ENCODE data around the gene KMT2A. TPM values are rescaled to one million over a fixed set of nuclear protein-coding genes. Genes with fewer than 3 reads are reported as not detected.
"Not testable (repeated sequence)": the region's sequence is repeated elsewhere in the genome, so short reads cannot be mapped to it uniquely, and the experiment has no call there.

Gene KMT2A
- total RNA-seq, 1 donor from 2014 or later = 85.8 TPM

DNA sequence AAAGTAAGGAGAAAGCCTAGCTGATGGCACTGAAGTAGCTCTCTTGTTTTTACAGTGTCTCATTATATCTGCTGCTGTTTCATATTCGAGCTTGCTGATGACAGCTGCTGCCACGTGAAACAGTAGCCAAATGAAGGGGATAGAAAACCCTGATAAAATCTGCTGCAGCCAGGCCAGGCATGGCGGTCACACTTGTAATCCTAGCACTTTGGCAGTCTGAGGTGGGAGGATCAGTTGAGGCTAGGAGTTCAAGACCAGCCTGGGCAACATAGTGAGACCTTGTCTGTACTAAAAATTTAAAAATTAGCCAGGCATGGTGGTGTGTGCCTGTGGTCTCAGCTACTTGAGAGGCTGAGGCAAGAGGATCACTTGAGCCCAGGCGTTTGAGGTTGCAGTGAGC, 116.0 kb downstream of the KMT2A start:
- Mint-ChIP-seq H3K27me3 (ENCODE audit: low read depth) (no peaks in the 10 kb centered on the region), H3K36me3 (peaks cover 30% of the 10 kb centered on the region), H3K27ac (no peak overlapping the region), H3K4me1 (no peaks in the 10 kb centered on the region), H3K4me3 (no peak overlapping the region), H3K9me3 (no peaks in the 10 kb centered on the region)
- TF ChIP-seq, protein P1, sequence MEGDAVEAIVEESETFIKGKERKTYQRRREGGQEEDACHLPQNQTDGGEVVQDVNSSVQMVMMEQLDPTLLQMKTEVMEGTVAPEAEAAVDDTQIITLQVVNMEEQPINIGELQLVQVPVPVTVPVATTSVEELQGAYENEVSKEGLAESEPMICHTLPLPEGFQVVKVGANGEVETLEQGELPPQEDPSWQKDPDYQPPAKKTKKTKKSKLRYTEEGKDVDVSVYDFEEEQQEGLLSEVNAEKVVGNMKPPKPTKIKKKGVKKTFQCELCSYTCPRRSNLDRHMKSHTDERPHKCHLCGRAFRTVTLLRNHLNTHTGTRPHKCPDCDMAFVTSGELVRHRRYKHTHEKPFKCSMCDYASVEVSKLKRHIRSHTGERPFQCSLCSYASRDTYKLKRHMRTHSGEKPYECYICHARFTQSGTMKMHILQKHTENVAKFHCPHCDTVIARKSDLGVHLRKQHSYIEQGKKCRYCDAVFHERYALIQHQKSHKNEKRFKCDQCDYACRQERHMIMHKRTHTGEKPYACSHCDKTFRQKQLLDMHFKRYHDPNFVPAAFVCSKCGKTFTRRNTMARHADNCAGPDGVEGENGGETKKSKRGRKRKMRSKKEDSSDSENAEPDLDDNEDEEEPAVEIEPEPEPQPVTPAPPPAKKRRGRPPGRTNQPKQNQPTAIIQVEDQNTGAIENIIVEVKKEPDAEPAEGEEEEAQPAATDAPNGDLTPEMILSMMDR (IDR thresholded peaks at IDR 0.05; ENCODE audit: unreplicated experiment) = no peak
- no peak for DNase-seq (ENCODE audit: low spot score in 2 of 2, unreplicated experiment in 2 of 2)

DNA sequence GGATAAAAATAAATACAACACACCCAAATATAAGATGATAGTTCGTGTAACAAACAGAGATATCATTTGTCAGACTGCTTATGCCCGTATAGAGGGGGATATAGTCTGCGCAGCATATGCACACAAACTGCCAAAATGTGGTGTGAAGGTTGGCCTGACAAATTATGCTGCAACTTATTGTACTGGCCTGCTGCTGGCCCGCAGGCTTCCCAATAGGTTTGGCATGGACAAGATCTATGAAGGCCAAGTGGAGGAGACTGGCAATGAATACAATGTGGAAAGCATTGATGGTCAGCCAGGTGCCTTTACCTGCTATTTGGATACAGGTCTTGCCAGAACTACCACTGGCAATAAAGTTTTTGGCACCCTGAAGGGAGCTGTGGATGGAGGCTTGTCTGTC, 124.5 kb downstream of the KMT2A start:
- Mint-ChIP-seq H3K9me3 (no peaks in the 10 kb centered on the region), H3K36me3 (peaks cover 14% of the 10 kb centered on the region), H3K27me3 (ENCODE audit: low read depth) (no peaks in the 10 kb centered on the region), H3K27ac (no peak overlapping the region), H3K4me1 (peaks cover 13% of the 10 kb centered on the region), H3K4me3 (no peak overlapping the region)
- TF ChIP-seq, protein P1 (IDR thresholded peaks at IDR 0.05; ENCODE audit: unreplicated experiment) = no peak
- no peak for DNase-seq (ENCODE audit: low spot score in 2 of 2, unreplicated experiment in 2 of 2)

DNA sequence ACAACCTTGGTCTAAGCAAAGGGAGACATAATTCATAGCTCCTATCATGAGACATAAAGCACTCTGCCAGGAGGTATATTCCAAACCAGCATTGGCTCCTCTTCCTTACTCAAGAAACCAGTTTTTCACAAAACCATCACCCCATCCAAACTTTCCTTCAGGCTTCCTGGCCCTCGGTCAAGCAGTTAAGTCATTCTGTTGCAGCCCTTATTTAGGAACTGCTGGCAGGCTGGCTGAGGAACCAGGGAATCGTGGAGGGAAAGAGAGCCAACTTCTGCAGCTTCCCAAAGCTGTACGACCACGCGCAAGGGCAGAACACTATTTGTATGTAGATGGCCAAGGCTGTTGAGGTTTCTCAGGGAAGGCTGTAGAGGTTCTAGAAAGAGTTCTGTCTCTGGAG, 128.8 kb downstream of the KMT2A start:
- no peaks in the 10 kb centered on the region for H3K9me3 Mint-ChIP-seq
- no peak for DNase-seq (ENCODE audit: low spot score in 2 of 2, unreplicated experiment in 2 of 2)
- peaks cover 15% of the 10 kb centered on the region for H3K4me1 Mint-ChIP-seq
- TF ChIP-seq, protein P1 (IDR thresholded peaks at IDR 0.05; ENCODE audit: unreplicated experiment) = no peak
- H3K27ac Mint-ChIP-seq = peak overlapping the region; percentile 69
- H3K27me3 Mint-ChIP-seq (ENCODE audit: low read depth) = no peaks in the 10 kb centered on the region
- peaks cover 1% of the 10 kb centered on the region for H3K36me3 Mint-ChIP-seq
- peak overlapping the region; percentile 61 for H3K4me3 Mint-ChIP-seq

DNA sequence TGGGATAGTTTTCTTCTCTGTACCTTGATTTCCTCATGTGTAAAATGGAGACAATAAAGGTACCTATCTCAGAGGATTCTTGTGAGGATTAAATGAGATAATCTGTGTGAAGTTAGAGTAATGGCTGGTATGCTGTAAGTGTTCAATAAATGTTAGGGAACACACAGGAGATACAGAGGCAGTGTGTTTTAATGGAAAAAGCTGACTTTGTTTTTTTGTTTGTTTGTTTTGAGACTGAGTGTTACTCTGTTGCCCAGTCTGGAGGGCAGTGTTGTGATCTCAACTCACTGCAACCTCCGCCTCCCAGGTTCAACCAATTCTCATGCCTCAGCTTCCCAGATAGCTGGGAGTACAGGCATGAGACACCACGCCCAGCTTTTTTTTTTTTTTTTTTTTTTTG, 133.4 kb downstream of the KMT2A start:
- no peak for DNase-seq (ENCODE audit: low spot score in 2 of 2, unreplicated experiment in 2 of 2)
- Mint-ChIP-seq H3K9me3 (no peaks in the 10 kb centered on the region), H3K27me3 (ENCODE audit: low read depth) (no peaks in the 10 kb centered on the region), H3K4me3 (no peak overlapping the region), H3K4me1 (peaks cover 29% of the 10 kb centered on the region), H3K27ac (no peak overlapping the region), H3K36me3 (no peaks in the 10 kb centered on the region)
- TF ChIP-seq, protein P1 (IDR thresholded peaks at IDR 0.05; ENCODE audit: unreplicated experiment) = no peak

DNA sequence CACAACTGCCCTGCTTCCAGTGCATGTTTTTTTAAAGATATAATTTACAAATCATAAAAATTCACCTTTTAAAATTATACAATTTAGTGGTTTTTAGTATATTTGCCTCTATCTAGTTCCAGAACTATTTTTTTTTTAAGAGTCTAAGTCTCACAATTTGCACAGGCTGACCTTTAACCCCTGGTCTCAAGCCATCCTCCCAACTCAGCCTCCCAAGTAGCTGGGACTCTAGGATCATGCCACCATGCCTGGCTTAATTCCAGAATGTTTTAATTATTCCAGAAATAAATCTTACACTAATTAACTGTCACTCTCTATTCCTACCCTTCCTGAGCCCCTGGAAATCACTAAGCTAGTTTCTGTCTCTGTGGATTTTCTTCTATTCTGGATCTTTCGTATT, 134.5 kb downstream of the KMT2A start:
- Mint-ChIP-seq H3K27ac (peak overlapping the region; percentile 92), H3K4me1 (peaks cover 32% of the 10 kb centered on the region), H3K9me3 (no peaks in the 10 kb centered on the region), H3K4me3 (no peak overlapping the region), H3K27me3 (ENCODE audit: low read depth) (no peaks in the 10 kb centered on the region), H3K36me3 (no peaks in the 10 kb centered on the region)
- no peak for DNase-seq (ENCODE audit: low spot score in 2 of 2, unreplicated experiment in 2 of 2)
- TF ChIP-seq, protein P1 (IDR thresholded peaks at IDR 0.05; ENCODE audit: unreplicated experiment) = no peak

DNA sequence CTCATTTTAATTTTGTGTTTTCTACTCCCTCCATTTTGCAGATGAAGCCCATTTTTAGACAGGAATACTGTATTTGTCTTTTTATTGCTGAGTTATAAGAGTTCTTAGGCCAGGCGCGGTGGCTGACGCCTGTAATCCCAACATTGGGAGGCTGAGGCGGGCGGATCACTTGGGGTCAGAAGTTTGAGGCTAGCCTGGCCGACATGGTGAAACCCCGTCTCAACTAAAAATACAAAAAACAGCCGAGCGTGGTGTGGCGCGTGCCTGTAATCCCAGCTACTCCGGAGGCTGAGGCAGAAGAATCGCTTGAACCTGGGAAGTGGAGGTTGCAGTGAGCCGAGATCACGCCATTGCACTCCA, 135.4 kb downstream of the KMT2A start:
- H3K27me3 Mint-ChIP-seq (ENCODE audit: low read depth); H3K36me3 Mint-ChIP-seq; DNase-seq (ENCODE audit: low spot score in 2 of 2, unreplicated experiment in 2 of 2); H3K9me3 Mint-ChIP-seq: not testable (repeated sequence)
- Mint-ChIP-seq H3K4me1 (peaks cover 33% of the 10 kb centered on the region), H3K4me3 (peak overlapping the region; percentile 83), H3K27ac (peak overlapping the region; percentile 92)
